GM12878 (cell line): ENCODE results near the gene ADD2. TPM values are rescaled to one million over a fixed set of nuclear protein-coding genes. Genes with fewer than 3 reads are reported as not detected.

Experiments used
- ATAC-seq: fragments of 200-7000 bp; cut with Tn5 transposase; 3 replicates; pipeline ENCODE4 v1.9.1; 2020; ENCODE audit warnings: mild to moderate bottlenecking, moderate library complexity
- BruUV-seq: library from RNA; stranded (reverse); fragments of 400-500 nt; replicated peaks from 2 replicates; lab custom pipeline; 2021; lab: Mats Ljungman, UMichigan
- CTCF ChIA-PET: fragments of 300-600 bp; sonication (Branson Sonifier 250); formaldehyde crosslinking; extraction: SDS; loops from one replicate; lab custom pipeline; 2021; ENCODE audit warnings: inconsistent platforms; lab: Yijun Ruan, JAX
- POLR2A ChIA-PET: fragments of 350-600 bp; formaldehyde crosslinking; extraction: SDS; loops from one replicate; lab custom pipeline; 2021; ENCODE audit warnings: inconsistent platforms; lab: Charles Lee
- RAD21 ChIA-PET: fragments of 300-600 bp; sonication (Branson Sonifier 250); formaldehyde crosslinking; loops from one replicate; lab custom pipeline; 2023; ENCODE audit warnings: antibody characterized with exemption; ENCODE audit not compliant: unreplicated experiment; lab: Charles Lee
- SMC1A ChIA-PET: fragments of 300-600 bp; sonication (Branson Sonifier 250); formaldehyde crosslinking; loops from one replicate; lab custom pipeline; 2023; ENCODE audit not compliant: unreplicated experiment, uncharacterized antibody; lab: Charles Lee
- DNase-seq: peaks from one replicate; pipeline ENCODE4 v3.0.0-alpha.2; 2011; ENCODE audit warnings: low read depth, low spot score
- FAIRE-seq: peaks from 3 replicates; lab custom pipeline; 2011; peaks lifted over from hg19 to GRCh38; lab: Jason Lieb, UNC
- H2AFZ ChIP-seq: 2 replicates; pipeline ENCODE4 v1.6.0; 2011; ENCODE audit warnings: low read depth, low read length, control low read depth; ENCODE audit not compliant: control insufficient read depth
- H3K27ac ChIP-seq: 2 replicates; pipeline ENCODE4 v1.5.1; 2011; ENCODE audit warnings: control low read depth; ENCODE audit not compliant: control insufficient read depth, insufficient read depth
- H3K27me3 ChIP-seq, 2 experiments: replicated peaks in 1 of 2; 2 replicates each; pipeline versions ENCODE4 v1.6.0 to v1.6.1; 2011; ENCODE audit warnings: low read length in 1 of 2; ENCODE audit not compliant: control insufficient read depth in 2 of 2, insufficient read depth in 2 of 2
- H3K36me3 ChIP-seq, 2 experiments: 2 replicates each; pipeline ENCODE4 v1.5.1; 2011; ENCODE audit warnings: low read length in 1 of 2; ENCODE audit not compliant: control insufficient read depth in 2 of 2, insufficient read depth in 2 of 2
- H3K4me1 ChIP-seq: 2 replicates; pipeline ENCODE4 v1.6.1; 2011; ENCODE audit warnings: mild to moderate bottlenecking, low read length, moderate library complexity, mixed read lengths; ENCODE audit not compliant: control insufficient read depth, insufficient read depth
- H3K4me2 ChIP-seq: 2 replicates; pipeline ENCODE4 v1.6.0; 2011; ENCODE audit warnings: control low read depth; ENCODE audit not compliant: control insufficient read depth, insufficient read depth
- H3K4me3 ChIP-seq: fragments of 200-600 bp; sonication (generic); 2 replicates; pipeline ENCODE4 v1.5.1; 2016
- H3K79me2 ChIP-seq: 2 replicates; pipeline ENCODE4 v1.6.0; 2011; ENCODE audit warnings: low read length; ENCODE audit not compliant: control insufficient read depth, insufficient read depth
- H3K9ac ChIP-seq: 2 replicates; pipeline ENCODE4 v1.8.0; 2011; ENCODE audit warnings: low read length, control low read depth, mixed read lengths; ENCODE audit not compliant: control insufficient read depth, insufficient read depth
- H3K9me3 ChIP-seq: replicated peaks from 3 replicates; pipeline ENCODE4 v1.5.1; 2011; ENCODE audit warnings: mild to moderate bottlenecking, low read length; ENCODE audit not compliant: control insufficient read depth, insufficient read depth
- H4K20me1 ChIP-seq: 2 replicates; pipeline ENCODE4 v1.6.0; 2011; ENCODE audit not compliant: control insufficient read depth, insufficient read depth
- DPF2 ChIP-seq: fragments of 450-650 bp; IDR thresholded peaks from 2 replicates; pipeline ENCODE4 v1.6.1; 2017; ENCODE audit warnings: mild to moderate bottlenecking
- HDGF ChIP-seq: fragments of 450-650 bp; IDR thresholded peaks from 2 replicates; pipeline ENCODE4 v1.6.1; 2016; ENCODE audit warnings: antibody characterized with exemption
- IRF5 ChIP-seq: fragments of 450-650 bp; IDR thresholded peaks from 2 replicates; pipeline ENCODE4 v1.6.1; 2017; ENCODE audit warnings: borderline replicate concordance
- JUNB ChIP-seq: IDR thresholded peaks from 2 replicates; pipeline ENCODE4 v1.6.1; 2016; ENCODE audit warnings: antibody characterized with exemption, mild to moderate bottlenecking
- MEF2A ChIP-seq: IDR thresholded peaks from 2 replicates; pipeline ENCODE4 v1.6.1; 2011; ENCODE audit warnings: low read depth, mild to moderate bottlenecking, low read length, moderate library complexity; ENCODE audit not compliant: insufficient read depth
- POU2F2 ChIP-seq: IDR thresholded peaks from 3 replicates; pipeline ENCODE4 v1.6.1; 2011; ENCODE audit warnings: low read depth, mild to moderate bottlenecking, low read length, borderline replicate concordance
- RFX5 ChIP-seq: IDR thresholded peaks from 2 replicates; pipeline ENCODE4 v1.6.1; 2011; ENCODE audit warnings: low read depth, low read length, improper control_type of control experiment
- SREBF2 ChIP-seq: IDR thresholded peaks from 2 replicates; pipeline ENCODE4 v1.6.1; 2012; ENCODE audit warnings: mild to moderate bottlenecking, low read length
- SUPT20H ChIP-seq: IDR thresholded peaks from 2 replicates; pipeline ENCODE4 v1.6.1; 2011; ENCODE audit warnings: low read depth, mild to moderate bottlenecking, low read length, moderate library complexity, borderline replicate concordance; ENCODE audit not compliant: control insufficient read depth
- TCF12 ChIP-seq: IDR thresholded peaks from 2 replicates; pipeline ENCODE4 v1.6.1; 2011; ENCODE audit warnings: low read depth, mild to moderate bottlenecking, low read length
- WRNIP1 ChIP-seq: IDR thresholded peaks from 2 replicates; pipeline ENCODE4 v1.6.1; 2011; ENCODE audit warnings: low read depth, low read length, improper control_type of control experiment, borderline replicate concordance
- WGBS: methylation state at CpG from one replicate; pipeline ENCODE4 v1.1.6; 2016; ENCODE audit warnings: low lambda C conversion rate; ENCODE audit not compliant: insufficient replicate concordance, insufficient coverage; ENCODE audit errors: missing lambda C conversion rate; 5-methylcytosine and 5-hydroxymethylcytosine counted together
- in situ Hi-C: fragments of 300-500 bp; cut with MboI; formaldehyde crosslinking; loops from 9 replicates; pipeline ENCODE4 v1.14.3; 2018; ENCODE audit warnings: mixed read lengths
- intact Hi-C: fragments of 100-400 bp; cut with micrococcal nuclease; formaldehyde crosslinking; loops from one replicate; pipeline ENCODE4 v1.14.2; 2022; ENCODE audit not compliant: unreplicated experiment
- polyA plus RNA-seq, 11 experiments: library from polyadenylated mRNA; depleted of rRNA in 4 of 11; unstranded in 6 of 11; stranded (reverse) in 5 of 11; fragments of >200 nt; fragmentation: Nextera tagmentation in 4 of 11; fragmentation: Illumina TruSeq in 1 of 11; extraction: Ambion mirVana in 4 of 11; extraction: Trizol in 1 of 11; gene quantifications; 1 replicate in 1 of 11; 2 replicates in 10 of 11; pipeline versions ENCODE4 v1.2.1 to v1.2.3, GENCODE V29; 2011 to 2016; ENCODE audit warnings: inconsistent platforms in 2 of 11, missing spikeins in 2 of 11, low read depth in 1 of 11
- total RNA-seq, 4 experiments: library from RNA; depleted of rRNA in 3 of 4; stranded (reverse); fragments of >200 nt in 3 of 4; fragmentation: Illumina TruSeq in 1 of 4; extraction: Trizol in 1 of 4; gene quantifications; 2 replicates each; pipeline versions ENCODE4 v1.2.1 to v1.2.3, GENCODE V29; 2013 to 2021
- TF ChIP-seq, protein P1 (sequence below): fragments of 450-650 bp; IDR thresholded peaks from 2 replicates; pipeline ENCODE4 v1.6.1; 2017; ENCODE audit warnings: low read depth, mild to moderate bottlenecking, moderate library complexity
- TF ChIP-seq, protein P2 (sequence below): IDR thresholded peaks from 2 replicates; pipeline ENCODE4 v1.6.1; 2011; ENCODE audit warnings: borderline replicate concordance, low read depth, mild to moderate bottlenecking, moderate library complexity, low read length; ENCODE audit not compliant: insufficient read depth, poor library complexity, severe bottlenecking

The ADD2 gene
- total and polyA plus RNA-seq, 10 of the 15 experiments (the other 5 are each of a cell fraction or from before 2014, with no cell fraction given) = 0.05 to 0.13 (median 0.08) TPM; not detected in 7

GRCh38 chr2:70730730-70731129 lies 37.3 kb downstream of the ADD2 start:
- Histone ChIP-seq H3K4me1 (no peaks in the 10 kb centered on the region), H2AFZ (no peak overlapping the region), H4K20me1 (no peaks in the 10 kb centered on the region), H3K36me3 (no peaks in the 10 kb centered on the region), H3K27me3 (no peaks in the 10 kb centered on the region; a peak in 1 of 4 replicates), H3K27ac (no peak overlapping the region), H3K79me2 (no peaks in the 10 kb centered on the region), H3K9ac (no peak overlapping the region), H3K4me3 (no peak overlapping the region), H3K4me2 (no peak overlapping the region), H3K9me3 (no peaks in the 10 kb centered on the region)
- intact Hi-C loops (no loop called here), in situ Hi-C loops (no loop called here)
- TF ChIP-seq SUPT20H (no peak), HDGF (no peak), DPF2 (no peak), TCF12 (no peak), POU2F2 (no peak), RFX5 (no peak)
- TF ChIP-seq, protein P1, sequence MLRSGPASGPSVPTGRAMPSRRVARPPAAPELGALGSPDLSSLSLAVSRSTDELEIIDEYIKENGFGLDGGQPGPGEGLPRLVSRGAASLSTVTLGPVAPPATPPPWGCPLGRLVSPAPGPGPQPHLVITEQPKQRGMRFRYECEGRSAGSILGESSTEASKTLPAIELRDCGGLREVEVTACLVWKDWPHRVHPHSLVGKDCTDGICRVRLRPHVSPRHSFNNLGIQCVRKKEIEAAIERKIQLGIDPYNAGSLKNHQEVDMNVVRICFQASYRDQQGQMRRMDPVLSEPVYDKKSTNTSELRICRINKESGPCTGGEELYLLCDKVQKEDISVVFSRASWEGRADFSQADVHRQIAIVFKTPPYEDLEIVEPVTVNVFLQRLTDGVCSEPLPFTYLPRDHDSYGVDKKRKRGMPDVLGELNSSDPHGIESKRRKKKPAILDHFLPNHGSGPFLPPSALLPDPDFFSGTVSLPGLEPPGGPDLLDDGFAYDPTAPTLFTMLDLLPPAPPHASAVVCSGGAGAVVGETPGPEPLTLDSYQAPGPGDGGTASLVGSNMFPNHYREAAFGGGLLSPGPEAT = no peak
- RAD21 ChIA-PET = no interaction called here
- CTCF ChIA-PET = no interaction called here
- DNase-seq = no peak
- SMC1A ChIA-PET = no interaction called here
- FAIRE-seq = no peak
- no TSS peak for BruUV-seq
- 27% methylated on average over 2 of the region's 2 CpGs for WGBS
- POLR2A ChIA-PET = no interaction called here
- ATAC-seq = no peak

- POLR2A ChIA-PET = no interaction called here
- no peak overlapping the region for H2AFZ ChIP-seq
- DNase-seq (no peak), ATAC-seq (no peak)
- CTCF ChIA-PET = no interaction called here
- no TSS peak for BruUV-seq
- no peaks in the 10 kb centered on the region; a peak in 1 of 4 replicates for H3K27me3 ChIP-seq
- intact Hi-C loops = no loop called here
- TF ChIP-seq JUNB = no peak
- no peak for TF ChIP-seq MEF2A
- no peak for TF ChIP-seq SREBF2
- no peak for TF ChIP-seq WRNIP1
- TF ChIP-seq, protein P2, sequence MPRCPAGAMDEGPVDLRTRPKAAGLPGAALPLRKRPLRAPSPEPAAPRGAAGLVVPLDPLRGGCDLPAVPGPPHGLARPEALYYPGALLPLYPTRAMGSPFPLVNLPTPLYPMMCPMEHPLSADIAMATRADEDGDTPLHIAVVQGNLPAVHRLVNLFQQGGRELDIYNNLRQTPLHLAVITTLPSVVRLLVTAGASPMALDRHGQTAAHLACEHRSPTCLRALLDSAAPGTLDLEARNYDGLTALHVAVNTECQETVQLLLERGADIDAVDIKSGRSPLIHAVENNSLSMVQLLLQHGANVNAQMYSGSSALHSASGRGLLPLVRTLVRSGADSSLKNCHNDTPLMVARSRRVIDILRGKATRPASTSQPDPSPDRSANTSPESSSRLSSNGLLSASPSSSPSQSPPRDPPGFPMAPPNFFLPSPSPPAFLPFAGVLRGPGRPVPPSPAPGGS = no peak
- TF ChIP-seq IRF5 = no peak
- TF ChIP-seq, all 136 proteins: peak for 0
- Histone ChIP-seq H3K4me1 (no peaks in the 10 kb centered on the region), H3K79me2 (no peaks in the 10 kb centered on the region), H4K20me1 (no peaks in the 10 kb centered on the region), H3K4me3 (no peak overlapping the region), H3K9ac (no peak overlapping the region), H3K27ac (no peak overlapping the region), H3K4me2 (no peak overlapping the region), H3K9me3 (no peaks in the 10 kb centered on the region), H3K36me3 (no peaks in the 10 kb centered on the region)
- no peak for FAIRE-seq
- RAD21 ChIA-PET = no interaction called here
- SMC1A ChIA-PET = no interaction called here
- WGBS = 0% methylated on average over 1 of the region's 1 CpG
- in situ Hi-C loops = no loop called here
Observed at GRCh38 chr2:70729647-70730046, 38.4 kb downstream of the ADD2 start.
